Lower leg skin (tissue), 4 donors: ENCODE data around the gene SCGN. TPM values are rescaled to one million over a fixed set of nuclear protein-coding genes. Genes with fewer than 3 reads are reported as not detected.

Source experiments
- DNase-seq, 2 donors: peaks; one replicate each; pipeline ENCODE4 v3.0.0-alpha.2; 2019; ENCODE audit warnings: low spot score in 2 of 2
- H3K4me3 ChIP-seq: fragments of 200-600 bp; sonication (generic); 2 replicates; pipeline ENCODE4 v1.5.1; 2017; ENCODE audit warnings: mild to moderate bottlenecking, low read depth; ENCODE audit not compliant: poor library complexity, severe bottlenecking
- CTCF ChIP-seq, 3 donors: fragments of 450-650 bp; IDR thresholded peaks; one replicate each; pipeline ENCODE4 v1.5.1; 2016; ENCODE audit warnings: antibody characterized with exemption in 3 of 3, mild to moderate bottlenecking in 3 of 3, moderate library complexity in 2 of 3
- POLR2A ChIP-seq, 2 donors: fragments of 450-650 bp; IDR thresholded peaks; one replicate each; pipeline ENCODE4 v1.6.1; 2016 to 2017; ENCODE audit warnings: antibody characterized with exemption in 2 of 2, mild to moderate bottlenecking in 1 of 2, moderate library complexity in 1 of 2
- WGBS, 2 donors: methylation state at CpG; one replicate each; pipeline ENCODE4 v1.1.5; 2018; 5-methylcytosine and 5-hydroxymethylcytosine counted together
- intact Hi-C: fragments of 100-400 bp; cut with DNase I; formaldehyde crosslinking; loops from one replicate; pipeline ENCODE4 v1.15.0; 2023; ENCODE audit warnings: low total_unique reads
- total RNA-seq, 4 donors: library from RNA; depleted of rRNA; stranded (reverse); fragments of >200 nt; gene quantifications; one replicate each; pipeline ENCODE4 v1.1.0, GENCODE V29; 2016

SCGN gene
- total RNA-seq, 4 donors from 2014 or later: not detected

GRCh38 chr6:25630508-25631278, 21.3 kb upstream of the SCGN start:
- no peak for TF ChIP-seq POLR2A (IDR thresholded peaks at IDR 0.05)
- no peak for TF ChIP-seq CTCF (IDR thresholded peaks at IDR 0.05)
- DNase-seq: no peak
- 59 to 64% methylated on average over 4 of the region's 4 CpGs for WGBS, 2 donors
- H3K4me3 ChIP-seq: no peak overlapping the region
- intact Hi-C loops: loop anchor here (5.0 kb wide), 1 partner anchor 37 kb away; no protein-coding TSS in a partner anchor

- WGBS, 2 donors: 88 to 96% methylated on average over 2 of the region's 2 CpGs
- no peak for TF ChIP-seq CTCF (IDR thresholded peaks at IDR 0.05)
- TF ChIP-seq POLR2A (IDR thresholded peaks at IDR 0.05): no peak
Measured at GRCh38 chr6:25635886-25636317, 16.1 kb upstream of the SCGN start.

GRCh38 chr6:25637211-25637610, 14.8 kb upstream of the SCGN start:
- no peak overlapping the region for H3K4me3 ChIP-seq
- 81 to 83% methylated on average over 1 of the region's 1 CpG for WGBS, 2 donors
- no peak for DNase-seq
- TF ChIP-seq POLR2A (IDR thresholded peaks at IDR 0.05): no peak
- TF ChIP-seq CTCF (IDR thresholded peaks at IDR 0.05): no peak
- intact Hi-C loops: no loop called here

More at GRCh38 chr6:25635886-25636317, 16.1 kb upstream of the SCGN start:
- no peak overlapping the region for H3K4me3 ChIP-seq
- DNase-seq: no peak
- intact Hi-C loops: no loop called here

DNA sequence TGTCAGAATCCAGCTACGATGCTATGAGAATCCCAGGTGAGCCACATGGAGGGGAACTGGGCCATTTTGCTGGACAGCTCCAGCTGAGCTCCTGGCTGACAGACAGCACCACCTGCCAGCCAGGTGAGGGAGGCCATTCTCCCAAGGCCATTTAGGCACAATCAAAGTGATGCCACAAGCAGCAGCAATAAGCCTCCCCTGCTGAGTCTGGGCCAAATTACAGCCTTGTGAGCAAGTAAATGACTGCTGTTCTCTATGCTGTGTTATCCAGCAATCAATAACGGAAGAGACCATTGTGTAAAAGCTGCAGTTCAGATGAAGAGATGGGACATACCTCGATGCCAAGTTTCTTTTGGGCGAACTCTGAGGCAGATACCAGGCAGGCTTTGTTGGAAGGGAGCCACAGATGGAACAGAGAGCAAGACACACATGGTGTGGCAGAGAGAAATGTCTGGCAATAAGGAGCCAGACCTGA, 14.0 kb upstream of the SCGN start:
- intact Hi-C loops: no loop called here
- DNase-seq: no peak
- TF ChIP-seq CTCF (IDR thresholded peaks at IDR 0.05) (no peak), POLR2A (IDR thresholded peaks at IDR 0.05) (no peak)
- no peak overlapping the region for H3K4me3 ChIP-seq
- 34 to 37% methylated on average over 4 of the region's 4 CpGs for WGBS, 2 donors

DNA sequence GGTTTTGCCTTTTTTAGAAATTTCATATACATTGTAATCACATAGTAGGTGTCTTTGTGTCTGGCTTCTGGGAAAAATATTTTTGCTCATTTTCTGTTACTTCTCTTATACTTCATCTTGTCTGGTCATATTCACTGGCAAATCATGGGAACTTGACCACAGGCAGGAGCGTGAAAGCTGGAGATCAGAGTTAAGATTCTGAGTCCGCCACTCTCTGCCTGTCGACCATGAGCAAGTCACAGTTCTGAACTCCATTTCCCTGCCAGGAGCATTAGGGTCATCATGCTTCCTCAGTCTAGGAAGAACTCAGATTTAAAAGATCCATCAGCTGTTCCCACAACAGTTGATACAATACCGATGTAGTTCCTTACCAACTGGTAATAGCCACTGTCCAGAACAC, 12.4 kb upstream of the SCGN start:
- no peak for DNase-seq
- 81 to 87% methylated on average over 4 of the region's 4 CpGs for WGBS, 2 donors
- TF ChIP-seq CTCF (IDR thresholded peaks at IDR 0.05): no peak
- TF ChIP-seq POLR2A (IDR thresholded peaks at IDR 0.05): no peak
- intact Hi-C loops: no loop called here
- H3K4me3 ChIP-seq: no peak overlapping the region
